A673 (cell line): ENCODE measurements around the gene NOX3. TPM values are rescaled to one million over a fixed set of nuclear protein-coding genes. Genes with fewer than 3 reads are reported as not detected.

ENCODE experiments used
- BruUV-seq: library from RNA; stranded (reverse); fragments of 400-500 nt; replicated peaks from 2 replicates; lab custom pipeline; 2021; lab: Mats Ljungman, UMichigan
- CTCF ChIA-PET: fragments of 300-600 bp; sonication (Branson Sonifier 250); formaldehyde crosslinking; loops from one replicate; lab custom pipeline; 2022; ENCODE audit warnings: antibody characterized with exemption; lab: Charles Lee
- POLR2A ChIA-PET: fragments of 300-600 bp; sonication (Branson Sonifier 250); formaldehyde crosslinking; loops from one replicate; lab custom pipeline; 2022; ENCODE audit warnings: antibody characterized with exemption; ENCODE audit not compliant: low non-redundant PET; lab: Charles Lee
- DNase-seq: peaks from one replicate; pipeline ENCODE4 v3.0.0-alpha.2; 2015; ENCODE audit warnings: low spot score
- H3K27ac ChIP-seq: fragments of 200-600 bp; sonication (generic); 2 replicates; pipeline ENCODE4 v1.5.1; 2016; ENCODE audit warnings: mixed run types, low read depth, mild to moderate bottlenecking, mixed read lengths, antibody characterized with exemption, low read length; ENCODE audit not compliant: poor library complexity, severe bottlenecking
- H3K27me3 ChIP-seq: fragments of 200-600 bp; sonication (generic); replicated peaks from 2 replicates; pipeline ENCODE4 v1.6.1; 2017; ENCODE audit warnings: mixed run types, low read depth, mild to moderate bottlenecking, mixed read lengths, antibody characterized with exemption, low read length; ENCODE audit not compliant: insufficient read depth, poor library complexity
- H3K36me3 ChIP-seq: fragments of 200-600 bp; sonication (generic); 2 replicates; pipeline ENCODE4 v1.6.1; 2016; ENCODE audit warnings: mixed run types, mild to moderate bottlenecking, mixed read lengths, antibody characterized with exemption, low read length; ENCODE audit not compliant: insufficient read depth, poor library complexity, severe bottlenecking
- H3K4me1 ChIP-seq: fragments of 200-600 bp; sonication (generic); 2 replicates; pipeline ENCODE4 v1.6.1; 2017; ENCODE audit warnings: mixed run types, mild to moderate bottlenecking, mixed read lengths, antibody characterized with exemption, low read length; ENCODE audit not compliant: insufficient read depth, poor library complexity, severe bottlenecking
- H3K4me3 ChIP-seq: fragments of 200-600 bp; sonication (generic); 2 replicates; pipeline ENCODE4 v1.5.1; 2016; ENCODE audit warnings: low read depth, mixed run types, mild to moderate bottlenecking, mixed read lengths, low read length; ENCODE audit not compliant: poor library complexity, severe bottlenecking
- H3K9me3 ChIP-seq: fragments of 200-600 bp; sonication (generic); 2 replicates; pipeline ENCODE4 v1.6.1; 2016; ENCODE audit warnings: mixed run types, low read depth, mild to moderate bottlenecking, mixed read lengths, antibody characterized with exemption, low read length; ENCODE audit not compliant: poor library complexity, severe bottlenecking
- CTCF ChIP-seq: fragments of 300-800, 200-600 bp; sonication (generic); conservative IDR thresholded peaks from 2 replicates; pipeline ENCODE4 v1.5.1; 2017; ENCODE audit warnings: low read depth, mild to moderate bottlenecking, antibody characterized with exemption, low read length, moderate library complexity, mixed read lengths
- EZH2 ChIP-seq: fragments of 200-600 bp; sonication (generic); IDR thresholded peaks from 2 replicates; pipeline ENCODE4 v1.6.1; 2017; ENCODE audit warnings: borderline replicate concordance, low read depth, mild to moderate bottlenecking, mixed read lengths, antibody characterized with exemption, low read length; ENCODE audit not compliant: poor library complexity, severe bottlenecking
- intact Hi-C: fragments of 100-400 bp; cut with micrococcal nuclease; formaldehyde crosslinking; loops from one replicate; pipeline ENCODE4 v1.10.0; 2022; ENCODE audit not compliant: unreplicated experiment
- total RNA-seq: library from RNA; stranded (reverse); gene quantifications from 2 replicates; pipeline ENCODE4 v1.2.3, GENCODE V29; 2021

NOX3 gene
- total RNA-seq, 1 experiment from 2014 or later = not detected

DNA sequence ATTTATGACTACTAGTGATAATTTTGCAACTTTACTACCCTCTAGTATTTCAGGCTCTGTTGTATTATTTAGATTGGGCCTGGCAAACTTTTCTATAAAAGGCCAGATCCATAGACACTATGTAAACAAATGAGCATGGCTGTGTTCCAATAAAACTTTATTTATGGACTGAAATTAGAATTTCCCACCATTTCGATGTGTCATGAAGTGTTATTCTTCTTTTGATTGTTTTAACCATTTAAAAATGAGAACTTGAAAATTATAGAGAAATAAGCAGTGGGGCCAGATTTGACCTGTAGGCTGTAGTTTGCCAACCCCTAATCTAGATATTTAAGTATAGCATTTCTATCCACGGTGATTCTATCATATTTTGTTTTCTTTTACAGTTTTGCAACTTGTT lies 79.8 kb downstream of the NOX3 start:
- Histone ChIP-seq H3K4me3 (no peak overlapping the region), H3K36me3 (no peaks in the 10 kb centered on the region), H3K9me3 (no peaks in the 10 kb centered on the region), H3K27me3 (no peaks in the 10 kb centered on the region), H3K4me1 (no peaks in the 10 kb centered on the region), H3K27ac (no peak overlapping the region)
- DNase-seq = no peak
- intact Hi-C loops = no loop called here
- no peak for TF ChIP-seq EZH2
- no peak for TF ChIP-seq CTCF
- ChIA-PET POLR2A (no interaction called here), CTCF (no interaction called here)
- BruUV-seq = no TSS peak

GRCh38 chr6:155374681-155375080 lies 81.0 kb downstream of the NOX3 start:
- TF ChIP-seq EZH2 = no peak
- TF ChIP-seq CTCF = no peak
- no peaks in the 10 kb centered on the region for H3K4me1 ChIP-seq
- POLR2A ChIA-PET = no interaction called here
- CTCF ChIA-PET = no interaction called here
- no peaks in the 10 kb centered on the region for H3K9me3 ChIP-seq
- no peak for DNase-seq
- intact Hi-C loops = no loop called here
- no peak overlapping the region for H3K27ac ChIP-seq
- no peaks in the 10 kb centered on the region for H3K36me3 ChIP-seq
- H3K27me3 ChIP-seq = no peaks in the 10 kb centered on the region
- BruUV-seq = no TSS peak
- no peak overlapping the region for H3K4me3 ChIP-seq

DNA sequence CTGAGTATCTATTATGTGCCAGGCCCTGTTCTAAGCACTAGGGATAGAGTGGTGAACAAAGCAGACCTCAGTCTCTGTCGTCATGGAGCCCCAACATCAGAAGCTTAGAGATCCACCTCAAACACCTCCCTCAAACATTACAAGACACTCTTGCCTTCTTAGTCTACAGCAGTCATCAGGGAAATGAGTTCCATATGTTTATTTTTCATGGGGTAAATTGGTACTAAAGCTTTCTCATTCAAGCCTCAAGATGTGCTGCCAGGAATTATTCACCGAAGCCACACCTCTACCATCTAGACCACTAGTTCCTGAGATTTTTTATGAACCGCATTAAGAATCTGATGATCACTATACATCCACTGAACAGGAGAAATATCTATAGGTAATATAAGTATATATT lies 82.4 kb downstream of the NOX3 start:
- Histone ChIP-seq H3K4me3 (no peak overlapping the region), H3K27ac (no peak overlapping the region), H3K9me3 (no peaks in the 10 kb centered on the region), H3K36me3 (no peaks in the 10 kb centered on the region), H3K4me1 (no peaks in the 10 kb centered on the region), H3K27me3 (no peaks in the 10 kb centered on the region)
- intact Hi-C loops = no loop called here
- ChIA-PET CTCF (no interaction called here), POLR2A (no interaction called here)
- no peak for DNase-seq
- no peak for TF ChIP-seq CTCF
- TF ChIP-seq EZH2 = no peak
- no TSS peak for BruUV-seq
